Left colon (tissue), 2 donors: ENCODE data around the gene PNPLA8. TPM values are rescaled to one million over a fixed set of nuclear protein-coding genes. Genes with fewer than 3 reads are reported as not detected.
"Not testable (repeated sequence)": the region's sequence is repeated elsewhere in the genome, so short reads cannot be mapped to it uniquely, and the experiment has no call there.

Experiments used
- ATAC-seq: fragments of 200-7000 bp; cut with Tn5 transposase; one replicate; pipeline ENCODE4 v1.9.1; 2020; ENCODE audit warnings: mild to moderate bottlenecking, moderate library complexity
- DNase-seq, 2 donors: peaks; one replicate each; pipeline ENCODE4 v3.0.0-alpha.2; 2020
- intact Hi-C, 2 donors: fragments of 100-400 bp; cut with DNase I in 1 of 2; cut with micrococcal nuclease in 1 of 2; formaldehyde crosslinking; loops; one replicate each; pipeline versions ENCODE4 v1.11.2 to v1.14.0; 2022; cut with DNase I, micrococcal nuclease
- total RNA-seq, 2 donors: library from RNA; stranded (reverse); fragmentation: NEBNext Ultra II Directional; extraction: Animal tissue kit (Norgen Biotek cat#: 25700); gene quantifications; one replicate each; pipeline ENCODE4 v1.2.1, GENCODE V29; 2021
- donor health status: DM: no; HTN: no; CAD: no.
- donor health status: DM: yes; HTN: yes; CAD: no.

PNPLA8 gene
- total RNA-seq, 2 donors from 2014 or later = 20.0 to 23.2 TPM

DNA sequence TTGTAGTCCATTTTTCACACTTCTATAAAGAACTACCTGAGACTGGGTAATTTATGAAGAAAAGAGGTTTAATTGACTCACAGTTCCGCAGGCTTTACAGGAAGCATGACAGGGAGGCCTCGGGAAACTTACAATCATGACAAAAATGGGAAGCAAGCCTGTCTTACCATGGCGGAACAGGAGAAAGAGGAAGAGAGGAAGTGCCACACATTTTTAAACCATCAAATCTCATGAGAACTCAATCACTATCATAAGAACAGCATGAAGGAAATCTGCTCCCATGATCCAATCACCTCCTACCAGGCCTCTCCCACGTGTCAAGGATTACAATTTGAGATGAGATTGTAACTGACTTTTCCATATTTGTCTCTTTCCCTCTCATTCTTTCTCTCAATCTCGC is 9.3 kb upstream of the PNPLA8 start:
- DNase-seq (no peak), ATAC-seq (no peak)
- intact Hi-C loops = no loop called here

DNA sequence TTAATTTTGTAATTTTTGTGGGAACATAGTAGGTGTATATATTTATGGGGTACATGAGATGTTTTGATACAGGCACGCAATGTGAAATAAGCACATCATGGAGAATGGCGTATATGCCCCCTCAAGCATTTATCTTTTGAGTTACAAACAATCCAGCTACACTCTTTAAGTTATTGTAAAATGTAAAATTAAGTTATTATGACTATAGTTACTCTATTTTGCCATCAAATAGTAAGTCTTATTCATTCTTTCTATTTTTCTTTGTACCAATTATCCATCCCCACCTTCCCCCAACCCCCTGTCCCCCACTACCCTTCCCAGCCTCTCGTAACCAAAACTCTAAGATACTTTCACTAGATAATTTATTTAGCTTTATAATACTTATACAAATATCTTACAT is 7.8 kb upstream of the PNPLA8 start:
- DNase-seq (no peak), ATAC-seq (no peak)
- intact Hi-C loops = no loop called here

DNA sequence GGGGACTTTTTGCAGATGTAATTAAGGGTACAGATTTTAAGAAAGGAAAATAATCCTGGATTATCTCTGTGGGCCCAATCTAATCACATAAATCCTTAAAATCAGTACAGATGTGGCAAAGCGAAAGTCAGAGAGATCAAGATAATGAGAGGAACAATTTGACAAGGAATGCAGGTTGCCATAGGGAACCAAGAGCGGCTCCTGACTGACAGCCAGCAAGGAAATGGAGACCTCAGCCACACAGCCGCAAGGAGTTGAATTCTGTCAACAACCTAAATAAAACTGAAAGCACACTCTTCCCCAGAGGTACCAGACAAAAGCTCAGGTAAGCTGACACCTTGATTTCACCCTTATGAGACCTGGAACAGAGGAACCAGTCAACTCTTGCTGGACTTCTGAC is 3.4 kb upstream of the PNPLA8 start:
- ATAC-seq = no peak
- DNase-seq = peak in 1 of 2 donors; percentile 29
- intact Hi-C loops = loop anchor here in 1 of 2 donors (2.0 kb wide), 1 partner anchor 39 kb away; the partner anchor contains the start of genes DNAJB9 and THAP5

DNA sequence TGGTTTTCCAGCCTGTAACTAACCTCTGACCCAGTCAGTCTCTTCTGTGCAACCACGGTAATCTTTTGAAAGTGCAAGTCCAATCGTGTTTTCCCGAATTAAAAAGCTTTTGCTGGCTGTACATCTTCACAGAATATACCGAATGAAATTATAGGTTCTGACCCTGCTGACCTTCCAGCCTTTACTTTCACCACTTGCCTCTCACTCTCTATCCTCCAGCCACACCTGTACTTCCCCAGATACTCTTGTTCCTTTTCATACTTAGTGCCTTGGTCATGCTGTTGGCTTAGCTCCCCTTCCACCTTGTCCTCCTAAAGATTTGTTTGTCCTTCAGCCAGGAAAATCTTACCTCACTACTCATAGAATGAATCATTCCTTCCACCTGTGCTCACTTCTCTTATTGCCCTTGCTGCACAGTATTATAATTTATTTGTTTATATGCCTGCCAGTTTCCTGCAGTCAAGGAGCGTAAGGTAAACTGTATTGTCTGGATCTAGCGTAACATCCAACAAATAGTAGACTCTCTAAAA is 2.3 kb upstream of the PNPLA8 start:
- peak; percentile 23 for ATAC-seq
- DNase-seq = peak in 1 of 2 donors; percentile 27
- intact Hi-C loops = loop anchor here in 1 of 2 donors (2.0 kb wide), 1 partner anchor 41 kb away; the partner anchor contains the start of genes DNAJB9 and THAP5

DNA sequence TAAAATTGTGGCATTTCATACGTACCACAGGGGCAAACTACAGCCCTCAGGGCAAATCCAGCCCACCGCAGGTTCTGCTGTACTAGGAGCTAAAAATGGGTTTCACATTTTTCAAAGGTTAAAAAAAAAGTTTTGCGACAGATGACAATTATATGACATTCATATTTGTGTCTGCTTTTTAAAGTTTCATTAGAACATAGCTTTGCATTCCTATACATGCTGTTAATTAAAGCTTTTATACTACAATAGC is 758 bp upstream of the PNPLA8 start:
- intact Hi-C loops = no loop called here
- no peak for DNase-seq

DNA sequence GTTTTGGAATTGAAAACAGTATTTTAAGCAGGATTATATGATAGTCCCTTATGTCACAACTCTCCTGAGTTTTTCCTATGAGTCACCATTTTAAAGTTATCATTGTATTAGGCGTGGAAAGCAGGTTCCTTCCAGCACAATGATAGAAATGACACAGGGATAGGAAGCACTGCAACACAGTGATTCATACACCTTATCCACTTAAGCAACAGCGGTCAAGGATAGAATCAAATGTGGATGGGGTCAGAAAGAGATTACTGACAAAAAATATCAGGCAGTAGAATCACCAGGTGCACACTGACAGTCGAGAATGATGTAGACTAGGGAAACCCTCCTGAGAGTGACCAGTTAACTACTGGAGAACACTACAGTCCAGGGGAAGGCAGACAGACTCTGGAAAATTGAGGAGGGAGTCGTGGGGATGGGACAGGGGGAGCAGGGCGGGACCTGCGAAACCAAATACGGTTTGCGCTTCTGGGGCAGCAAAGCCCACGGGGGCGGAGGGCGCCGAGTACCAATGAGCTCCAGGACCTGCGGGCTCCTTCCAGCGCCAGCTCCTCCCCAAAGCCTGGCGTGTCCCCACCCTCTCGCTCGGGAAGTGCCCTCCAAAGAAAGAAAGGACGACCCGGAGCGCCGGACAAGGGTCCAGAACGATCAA is 479 bp downstream of the PNPLA8 start:
- intact Hi-C loops = no loop called here
- DNase-seq = peak in 1 of 2 donors; percentile 89

More for the DNA sequence above, 758 bp upstream of the PNPLA8 start:
- ATAC-seq = no peak

DNA sequence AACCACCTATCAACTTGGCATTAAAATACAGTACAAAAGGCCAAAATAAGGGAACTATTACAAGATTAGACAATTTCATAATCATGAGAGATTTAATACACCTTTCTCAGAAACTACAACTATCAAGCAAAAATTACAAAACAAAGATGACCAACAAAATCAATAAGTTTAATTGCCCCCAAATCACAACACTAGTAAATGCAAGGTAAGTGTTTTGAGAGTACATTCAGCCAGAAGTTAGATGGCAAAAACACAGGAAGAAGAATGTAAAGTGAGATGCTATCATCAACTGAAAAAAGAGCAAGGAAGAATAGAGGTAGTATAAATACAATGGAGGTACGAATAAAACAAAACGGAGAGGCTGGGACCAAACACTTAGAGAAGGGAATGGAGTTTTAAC is 3.2 kb downstream of the PNPLA8 start:
- ATAC-seq (no peak), DNase-seq (no peak)
- intact Hi-C loops = no loop called here

More for the DNA sequence above, 479 bp downstream of the PNPLA8 start:
- peak; percentile 58 for ATAC-seq

DNA sequence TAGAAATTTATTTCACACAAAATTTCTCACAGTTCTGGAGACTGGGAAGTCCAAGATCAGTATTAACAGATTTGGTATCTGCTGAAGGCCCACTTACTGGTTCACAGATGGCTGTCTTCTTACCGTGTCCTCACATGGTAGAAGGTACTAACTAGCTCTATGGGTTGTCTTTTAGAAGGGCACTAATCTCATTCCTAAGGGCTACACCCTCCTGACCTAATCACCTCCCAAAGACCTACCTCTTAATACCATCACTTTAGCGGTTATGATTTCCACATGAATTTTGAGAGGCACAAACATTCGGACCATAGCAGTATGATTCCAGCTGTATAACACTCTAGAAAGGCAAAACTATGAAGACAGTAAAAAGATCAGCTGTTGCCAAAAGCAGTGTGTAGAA is 8.0 kb downstream of the PNPLA8 start:
- DNase-seq = no peak
- intact Hi-C loops = no loop called here
- ATAC-seq = no peak

DNA sequence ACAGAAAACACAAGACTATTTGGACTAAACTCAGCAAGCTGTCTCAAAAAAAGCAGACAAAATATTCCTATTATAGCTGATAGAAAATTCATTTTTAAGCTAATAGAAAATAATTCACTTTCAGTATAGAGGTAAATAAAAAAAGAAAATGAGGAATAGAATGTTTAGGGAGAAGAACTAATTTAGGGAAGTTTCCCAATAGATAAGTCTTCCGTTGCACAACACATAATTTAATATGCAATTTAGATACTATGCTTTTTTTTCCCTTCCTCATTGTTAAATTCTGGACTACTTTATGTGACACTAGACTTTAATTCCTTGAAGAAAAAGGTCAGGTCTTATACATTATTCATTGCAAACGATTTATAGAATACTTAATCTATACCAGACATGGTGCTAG is 10.3 kb downstream of the PNPLA8 start:
- intact Hi-C loops = no loop called here
- no peak for ATAC-seq
- no peak for DNase-seq

DNA sequence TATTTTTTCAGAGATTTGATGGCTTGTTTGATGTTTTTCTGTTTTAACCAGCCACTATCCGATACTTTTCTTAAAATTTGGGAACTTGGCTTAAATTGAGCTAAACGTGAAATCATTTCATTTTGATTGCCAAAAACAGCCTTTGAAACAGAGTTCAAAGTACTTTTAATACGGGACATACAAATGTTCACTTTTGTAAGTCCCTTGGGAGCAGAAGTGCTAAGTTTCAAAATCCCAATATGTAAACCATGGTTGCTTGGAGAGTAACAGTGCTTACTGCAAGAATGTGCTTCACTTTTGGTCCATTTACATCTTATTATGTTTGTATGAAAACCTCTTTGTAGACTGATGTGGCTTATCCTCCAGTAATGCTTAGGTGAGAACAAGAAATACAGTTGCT is 10.9 kb downstream of the PNPLA8 start:
- ATAC-seq (no peak), DNase-seq (no peak)
- intact Hi-C loops = no loop called here

DNA sequence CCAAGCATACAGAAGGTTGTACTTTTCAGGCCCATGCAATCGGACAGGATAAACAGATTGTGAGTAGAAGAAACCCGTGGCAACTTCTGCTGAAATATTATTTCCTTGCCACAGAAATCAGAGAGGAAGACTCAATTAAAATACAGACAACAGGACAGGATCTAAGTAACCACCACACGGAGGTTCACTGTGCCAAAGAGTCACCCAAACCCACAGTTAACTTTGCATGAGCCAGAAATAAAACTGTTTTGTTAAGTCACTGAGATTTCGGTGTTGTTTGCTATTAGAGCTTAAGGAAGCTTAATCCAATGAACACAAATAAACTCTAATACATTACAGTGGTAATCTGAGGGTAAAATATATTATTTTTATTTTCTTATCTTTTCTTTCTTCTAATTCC is 14.0 kb downstream of the PNPLA8 start:
- ATAC-seq (no peak), DNase-seq (no peak)
- intact Hi-C loops = no loop called here

DNA sequence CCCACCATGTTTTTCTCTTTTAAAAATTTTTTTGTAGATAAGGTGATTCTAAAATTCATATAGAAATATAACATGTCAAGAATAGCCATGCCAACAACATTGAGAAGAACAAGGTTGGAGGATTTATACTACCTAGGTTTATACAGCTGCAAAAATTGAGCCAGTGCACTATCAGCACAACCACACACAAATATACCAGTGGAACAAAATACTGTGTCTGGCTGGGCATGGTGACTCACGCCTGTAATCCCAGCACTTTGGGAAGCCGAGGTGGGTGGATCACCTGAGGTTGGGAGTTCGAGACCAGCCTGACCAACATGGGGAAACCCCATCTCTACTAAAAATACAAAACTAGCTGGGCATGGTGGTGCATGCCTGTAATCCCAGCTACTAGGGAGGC is 21.4 kb downstream of the PNPLA8 start:
- DNase-seq, ATAC-seq, intact Hi-C loops: not testable (repeated sequence)

DNA sequence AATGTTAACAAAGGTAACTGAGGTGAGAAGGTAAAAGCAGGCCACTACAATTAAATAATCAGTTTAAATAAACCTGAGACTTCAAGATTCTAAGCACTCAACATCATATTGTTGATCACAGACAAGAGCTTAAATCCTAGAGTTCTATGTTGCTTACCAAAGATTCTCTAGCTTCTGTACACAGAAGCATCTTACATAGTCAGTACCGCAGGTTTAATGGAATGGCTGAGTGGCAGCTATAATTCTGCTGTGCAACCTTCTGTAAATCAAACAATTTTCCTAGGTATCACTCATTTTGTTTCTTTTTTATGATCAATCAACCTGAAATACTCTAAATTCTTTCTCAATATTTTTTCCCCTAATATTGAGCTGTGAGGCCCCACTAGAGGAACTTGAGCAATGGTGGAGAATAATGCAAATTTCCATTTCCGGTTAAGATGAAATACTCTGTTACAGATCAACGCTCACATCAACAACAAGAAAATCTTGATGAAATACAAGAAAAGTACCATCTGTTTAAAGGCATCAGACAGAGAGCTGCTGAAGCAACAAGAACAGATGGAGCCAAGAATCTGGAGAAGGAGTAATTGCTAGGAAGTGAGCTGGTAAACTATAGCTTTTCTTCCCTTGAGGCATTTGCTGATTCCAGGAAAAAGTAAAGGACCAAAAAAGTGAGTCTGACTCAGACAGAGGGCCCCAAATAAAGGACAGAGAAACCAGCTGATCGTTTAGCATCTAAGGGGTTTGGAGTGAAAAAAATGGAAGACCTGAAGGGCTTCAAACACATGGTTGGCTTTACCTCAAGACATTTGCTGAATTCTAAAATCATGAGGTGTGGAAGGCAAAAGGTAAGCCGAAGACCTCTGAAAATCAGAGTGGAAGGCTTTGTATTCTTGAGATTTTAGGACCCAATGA is 22.6 kb downstream of the PNPLA8 start:
- intact Hi-C loops = no loop called here
- DNase-seq (no peak), ATAC-seq (no peak)

DNA sequence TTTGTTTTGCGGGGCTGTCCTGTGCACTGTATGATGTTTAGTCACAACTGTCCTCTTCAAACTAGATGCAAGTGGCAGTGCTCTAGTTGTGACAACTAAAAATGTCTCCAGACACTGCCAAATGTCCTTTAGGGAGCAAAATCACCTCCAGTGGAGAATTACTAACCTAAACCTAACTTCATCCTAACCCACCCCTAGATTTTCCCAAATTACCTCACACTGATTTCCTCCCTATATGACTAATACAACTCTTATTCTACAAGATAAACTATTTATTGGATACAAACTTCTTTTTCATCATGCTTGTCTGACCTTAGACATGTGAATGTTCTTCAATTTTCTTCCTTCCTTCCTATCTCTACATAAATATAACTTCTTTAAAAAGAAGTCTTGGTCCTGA is 26.4 kb downstream of the PNPLA8 start:
- ATAC-seq (no peak), DNase-seq (no peak)
- intact Hi-C loops = loop anchor here in 1 of 2 donors (5.0 kb wide), 1 partner anchor 317 kb away; no protein-coding TSS in a partner anchor

DNA sequence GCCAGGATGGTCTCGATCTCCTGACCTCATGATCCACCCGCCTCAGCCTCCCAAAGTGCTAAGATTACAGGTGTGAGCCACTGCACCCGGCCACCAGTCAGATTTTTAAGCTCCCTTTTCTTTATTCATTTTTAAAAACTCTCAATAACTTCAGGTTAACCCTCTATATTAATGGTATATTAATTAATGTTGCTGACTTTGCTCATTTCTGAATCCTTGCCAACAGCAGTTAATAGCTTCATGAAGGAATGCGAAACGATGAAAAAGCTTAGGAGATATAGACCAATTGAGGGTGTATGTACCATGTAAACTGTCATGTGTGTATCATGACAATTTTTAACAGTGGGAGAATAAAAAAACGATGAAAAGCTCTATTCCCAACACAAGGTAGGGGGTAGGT is 27.5 kb downstream of the PNPLA8 start:
- no peak for ATAC-seq
- DNase-seq = no peak
- intact Hi-C loops = loop anchor here in 1 of 2 donors (5.0 kb wide), 1 partner anchor 316 kb away; no protein-coding TSS in a partner anchor

DNA sequence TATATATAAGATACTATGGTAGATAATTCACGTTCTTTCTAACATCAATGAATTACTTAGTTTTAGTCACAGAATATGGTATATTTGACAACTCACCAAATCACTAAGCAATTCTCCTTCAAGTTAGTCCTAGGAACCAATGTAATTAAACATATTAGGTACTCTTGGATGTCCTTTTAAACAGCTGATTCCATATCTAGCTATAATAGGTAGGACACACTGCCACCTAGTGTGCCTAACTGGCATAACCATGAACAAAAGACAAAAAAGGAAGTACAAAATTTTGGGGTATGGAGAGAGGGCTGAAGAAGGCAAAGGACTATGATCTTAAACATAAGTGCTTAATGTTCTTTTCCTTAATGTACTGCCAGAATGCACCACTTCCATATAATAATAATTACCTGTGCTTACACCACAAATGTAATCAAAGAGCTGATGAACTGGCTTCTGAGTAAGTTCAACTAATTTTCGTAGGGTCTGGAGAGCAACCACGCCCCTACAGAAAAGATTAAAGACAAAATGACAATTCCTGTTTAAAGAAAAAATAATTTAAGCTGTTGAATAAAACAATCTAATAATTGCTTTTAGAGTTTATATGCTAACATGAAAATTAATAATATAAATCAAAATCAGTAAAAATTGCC is 28.7 kb downstream of the PNPLA8 start:
- DNase-seq (peak in 1 of 2 donors; percentile 36), ATAC-seq (peak; percentile 48)
- intact Hi-C loops = loop anchor here in 1 of 2 donors (5.0 kb wide), 1 partner anchor 315 kb away; no protein-coding TSS in a partner anchor

DNA sequence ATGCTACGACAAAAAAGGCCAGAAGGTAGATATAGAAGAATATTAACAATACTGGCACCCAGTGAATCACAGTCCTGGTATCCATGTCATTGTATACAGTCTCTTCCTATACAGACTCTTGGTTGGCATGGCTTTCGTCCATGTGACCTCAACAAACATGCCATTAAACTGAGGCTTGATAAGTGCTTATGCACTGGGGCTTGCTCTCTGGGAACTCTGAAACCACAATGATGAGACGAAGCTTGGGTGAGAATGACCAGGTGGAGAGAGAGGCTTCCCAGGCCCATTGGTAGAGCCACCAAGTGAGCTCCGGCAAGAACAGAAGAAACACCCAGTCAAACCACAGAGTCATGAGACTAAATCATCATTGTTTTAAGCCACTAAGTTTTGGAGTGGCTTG is 33.2 kb downstream of the PNPLA8 start:
- ATAC-seq (no peak), DNase-seq (no peak)
- intact Hi-C loops = no loop called here

DNA sequence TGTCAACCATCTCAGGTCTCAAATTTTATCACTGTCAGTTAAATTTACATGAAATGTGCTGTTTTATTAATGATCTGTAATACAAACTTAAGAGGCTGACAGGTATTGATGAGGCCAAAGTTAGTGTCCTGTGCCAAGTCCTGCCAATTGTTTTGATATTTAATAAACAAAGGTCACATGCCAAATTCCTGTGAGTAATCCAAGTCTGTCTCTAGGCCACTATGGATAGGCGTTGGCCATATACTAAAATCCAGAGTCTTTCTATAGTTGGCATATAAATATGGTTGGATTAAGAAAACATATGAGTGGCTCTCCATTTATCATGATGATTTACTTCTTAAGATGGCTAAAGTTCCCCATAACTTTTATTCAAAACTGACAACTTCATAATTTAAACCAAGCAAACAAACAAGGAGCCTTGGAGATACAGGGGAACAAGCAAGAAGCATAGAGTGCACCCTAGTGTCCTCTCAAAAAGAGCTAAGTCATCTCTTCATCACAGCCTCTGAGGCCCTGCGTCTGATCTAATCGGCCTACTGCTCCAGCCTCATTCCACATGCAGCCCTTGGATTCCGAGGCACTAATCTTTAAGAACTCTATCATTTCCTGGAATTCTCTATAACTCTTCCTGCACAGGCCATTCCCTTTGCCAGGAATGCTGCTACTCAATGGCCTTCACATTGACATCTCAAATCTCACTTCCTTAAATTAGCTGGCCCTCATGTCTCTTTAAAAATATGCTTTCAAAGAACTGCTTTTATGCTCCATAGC is 37.0 kb downstream of the PNPLA8 start:
- DNase-seq (no peak), ATAC-seq (no peak)
- intact Hi-C loops = no loop called here

DNA sequence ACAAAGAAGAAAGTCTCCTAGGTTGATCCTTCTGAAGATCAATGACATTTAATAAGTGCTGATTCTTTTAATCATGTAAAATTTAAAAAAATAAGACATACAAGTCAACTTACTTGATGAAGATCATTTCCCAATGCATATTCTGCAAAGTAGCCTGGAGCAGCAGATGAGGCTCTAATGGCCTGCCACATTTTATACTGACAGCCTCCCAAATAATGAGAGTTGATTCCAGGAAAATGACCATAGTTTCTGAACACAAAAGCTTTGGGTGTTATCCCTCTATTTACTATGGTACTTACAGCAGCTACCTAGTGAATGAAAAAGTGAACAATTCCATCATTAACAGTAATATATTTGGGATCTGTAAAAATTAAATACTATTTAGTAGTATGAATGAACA is 38.3 kb downstream of the PNPLA8 start:
- intact Hi-C loops = no loop called here
- ATAC-seq = no peak
- DNase-seq = no peak
